ENCODE results near the gene DNHD1. TPM values are rescaled to one million over a fixed set of nuclear protein-coding genes. Genes with fewer than 3 reads are reported as not detected.

The DNHD1 gene
- total RNA-seq, 4 donors from 2014 or later = 1.3 to 11.8 (median 7.7) TPM

DNA sequence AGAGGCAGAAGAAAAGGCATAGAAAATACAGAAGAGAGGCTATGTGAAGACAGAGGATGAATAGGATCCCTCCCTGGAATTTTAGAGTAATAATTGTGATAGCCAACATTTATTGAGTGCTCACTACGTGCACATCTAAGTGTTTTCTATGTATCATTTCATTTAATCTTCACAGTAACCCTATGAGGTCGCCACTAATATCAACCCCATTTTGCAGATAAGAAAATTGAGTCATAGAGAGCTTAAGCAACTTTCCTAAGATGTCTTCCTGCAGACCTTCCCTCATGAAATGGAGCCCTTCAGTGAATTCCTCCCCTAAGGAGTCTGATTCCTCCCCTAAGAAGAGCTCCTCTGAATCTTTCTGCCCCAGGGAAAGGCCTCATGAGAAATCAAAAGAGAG lies 68.2 kb downstream of the DNHD1 start:
- WGBS, 2 donors = 82 to 83% methylated on average over 2 of the region's 2 CpGs

DNA sequence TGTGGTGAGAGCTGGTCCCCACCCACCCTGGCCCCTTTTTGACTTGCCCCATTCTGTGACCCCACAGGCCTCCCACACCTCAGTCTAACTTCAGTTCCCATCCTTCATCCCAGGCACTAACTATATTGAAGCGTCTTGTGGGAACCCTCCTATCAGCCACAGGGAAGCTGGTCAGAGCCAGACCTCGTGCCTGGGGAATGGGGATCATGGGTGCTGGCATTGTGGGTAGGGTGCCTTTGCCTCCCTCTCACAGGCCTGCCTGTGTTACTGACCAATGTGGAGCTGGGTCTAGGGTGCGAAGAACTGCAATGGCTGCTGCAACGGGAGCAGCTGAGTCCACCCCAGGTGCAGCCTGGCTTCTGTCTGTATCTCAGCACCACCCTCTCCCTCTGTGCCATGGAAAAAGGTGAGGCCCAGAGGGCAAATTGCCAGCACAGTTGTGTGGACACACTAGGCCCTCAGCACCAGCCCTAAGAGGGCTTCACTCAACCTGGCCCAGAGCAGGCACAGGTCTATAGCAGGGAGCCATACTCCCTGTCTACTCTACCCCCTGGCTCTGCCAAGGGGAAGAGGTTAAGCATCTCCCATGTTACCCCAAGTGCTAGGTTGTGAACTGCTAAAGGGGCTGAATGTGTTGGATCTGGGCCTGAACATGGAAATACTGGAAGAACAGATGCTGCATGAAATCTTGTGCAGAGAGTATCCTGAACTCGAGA lies 69.1 kb downstream of the DNHD1 start:
- H3K27ac ChIP-seq = no peak overlapping the region
- no peak overlapping the region for H3K4me3 ChIP-seq
- H3K27me3 ChIP-seq = no peaks in the 10 kb centered on the region
- peaks cover 0 to 30% (median 0%) of the 10 kb centered on the region in 3 donors for H3K36me3 ChIP-seq
- TF ChIP-seq POLR2A (IDR thresholded peaks at IDR 0.05) (no peak), CTCF (IDR thresholded peaks at IDR 0.05) (no peak)
- no peak for DNase-seq
- H3K9me3 ChIP-seq = no peaks in the 10 kb centered on the region
- intact Hi-C loops (cut with DNase I) = no loop called here
- peaks cover 0 to 14% (median 4%) of the 10 kb centered on the region in 3 donors for H3K4me1 ChIP-seq
- 94 to 100% methylated on average over 1 of the region's 5 CpGs for WGBS, 2 donors

More for the DNA sequence above, 68.2 kb downstream of the DNHD1 start:
- TF ChIP-seq POLR2A (IDR thresholded peaks at IDR 0.05) = no peak
- Histone ChIP-seq H3K27ac (no peak overlapping the region), H3K4me1 (peaks cover 0 to 17% (median 4%) of the 10 kb centered on the region in 3 donors), H3K36me3 (peaks cover 0 to 22% (median 0%) of the 10 kb centered on the region in 3 donors), H3K27me3 (no peaks in the 10 kb centered on the region), H3K4me3 (no peak overlapping the region), H3K9me3 (no peaks in the 10 kb centered on the region)
- DNase-seq = no peak
- intact Hi-C loops (cut with DNase I) = no loop called here

DNA sequence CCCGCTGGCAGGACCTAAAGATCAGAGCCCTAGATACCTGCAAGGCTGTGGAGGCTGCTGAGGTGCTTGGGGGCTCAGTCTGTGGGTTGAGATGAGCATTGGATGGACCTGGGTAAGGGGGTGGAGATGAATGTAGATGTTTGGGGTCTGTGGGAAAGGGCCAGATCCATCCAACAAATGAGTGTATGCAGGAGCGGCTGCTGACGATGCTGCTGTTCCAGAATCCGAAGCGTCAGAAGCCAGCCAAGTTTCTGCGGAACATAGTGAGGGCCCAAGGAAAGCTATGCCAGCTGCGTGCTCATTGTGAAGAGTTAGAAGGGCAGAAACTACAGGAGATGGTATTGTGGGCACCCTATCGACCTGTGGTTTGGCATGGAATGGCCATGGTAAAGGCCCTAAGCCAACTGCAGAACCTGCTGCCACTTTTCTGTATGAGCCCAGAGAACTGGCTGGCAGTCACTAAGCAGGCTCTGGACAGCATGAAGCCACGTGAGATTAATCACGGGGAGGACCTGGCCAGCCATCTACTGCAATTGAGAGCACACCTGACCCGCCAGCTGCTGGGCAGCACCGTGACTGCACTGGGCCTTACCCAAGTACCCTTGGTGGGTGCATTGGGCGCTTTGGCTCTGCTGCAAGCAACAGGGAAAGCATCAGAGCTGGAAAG lies 69.8 kb downstream of the DNHD1 start:
- H3K4me1 ChIP-seq = peaks cover 0 to 17% (median 4%) of the 10 kb centered on the region in 3 donors
- intact Hi-C loops (cut with DNase I) = no loop called here
- 81 to 97% methylated on average over 10 of the region's 13 CpGs for WGBS, 2 donors
- H3K27ac ChIP-seq = no peak overlapping the region
- H3K27me3 ChIP-seq = no peaks in the 10 kb centered on the region
- H3K9me3 ChIP-seq = no peaks in the 10 kb centered on the region
- TF ChIP-seq CTCF (IDR thresholded peaks at IDR 0.05) (no peak), POLR2A (IDR thresholded peaks at IDR 0.05) (no peak)
- H3K36me3 ChIP-seq = peaks cover 0 to 31% (median 0%) of the 10 kb centered on the region in 3 donors
- DNase-seq = no peak
- no peak overlapping the region for H3K4me3 ChIP-seq

DNA sequence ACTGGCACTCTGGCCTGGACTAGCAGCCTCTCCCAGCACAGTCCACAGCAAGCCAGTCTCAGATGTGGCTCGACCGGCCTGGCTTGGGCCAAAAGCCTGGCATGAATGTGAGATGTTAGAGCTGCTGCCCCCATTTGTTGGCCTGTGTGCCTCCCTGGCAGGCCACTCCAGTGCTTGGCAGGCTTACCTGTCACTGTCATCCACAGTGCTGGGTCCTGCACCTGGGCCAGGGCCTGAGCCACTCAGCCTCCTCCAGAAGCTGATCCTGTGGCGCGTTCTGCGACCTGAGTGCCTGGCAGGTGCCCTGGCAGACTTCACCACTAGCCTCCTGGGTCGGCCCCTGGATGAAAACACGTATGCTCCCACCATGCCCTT lies 70.3 kb downstream of the DNHD1 start:
- WGBS, 2 donors = 100% methylated on average over 1 of the region's 7 CpGs; no CpG with 5 or more reads in 1 of the 2 donors
- no peak overlapping the region for H3K27ac ChIP-seq

More for the DNA sequence above, 70.3 kb downstream of the DNHD1 start:
- DNase-seq = no peak
- H3K9me3 ChIP-seq = no peaks in the 10 kb centered on the region
- H3K4me3 ChIP-seq = no peak overlapping the region
- H3K36me3 ChIP-seq = peaks cover 0 to 31% (median 0%) of the 10 kb centered on the region in 3 donors
- intact Hi-C loops (cut with DNase I) = no loop called here
- no peaks in the 10 kb centered on the region for H3K27me3 ChIP-seq
- peaks cover 0 to 20% (median 4%) of the 10 kb centered on the region in 3 donors for H3K4me1 ChIP-seq
- TF ChIP-seq CTCF (IDR thresholded peaks at IDR 0.05) = no peak
- TF ChIP-seq POLR2A (IDR thresholded peaks at IDR 0.05) = no peak
